OCI-LY7 (cell line): ENCODE data around the gene NCL. TPM values are rescaled to one million over a fixed set of nuclear protein-coding genes. Genes with fewer than 3 reads are reported as not detected.

Experiments
- BruUV-seq: library from RNA; stranded (reverse); fragments of 400-500 nt; replicated peaks from 2 replicates; lab custom pipeline; 2021; lab: Mats Ljungman, UMichigan
- CTCF ChIA-PET: fragments of 300-600 bp; sonication (Branson Sonifier 250); formaldehyde crosslinking; loops from one replicate; lab custom pipeline; 2022; ENCODE audit warnings: antibody characterized with exemption; ENCODE audit not compliant: unreplicated experiment; lab: Charles Lee
- POLR2A ChIA-PET: fragments of 300-600 bp; sonication (Branson Sonifier 250); formaldehyde crosslinking; loops from one replicate; lab custom pipeline; 2022; ENCODE audit warnings: antibody characterized with exemption; lab: Charles Lee
- DNase-seq: peaks from one replicate; pipeline ENCODE4 v3.0.0-alpha.2; 2015; ENCODE audit warnings: low spot score
- H2AFZ ChIP-seq: fragments of 200-600 bp; sonication (generic), shearing (Covaris generic); 2 replicates; pipeline ENCODE4 v1.6.1; 2014; ENCODE audit warnings: mild to moderate bottlenecking, antibody characterized with exemption, low read length, moderate library complexity
- H3K27ac ChIP-seq: fragments of 200-600 bp; sonication (generic); 2 replicates; pipeline ENCODE4 v1.5.1; 2014; ENCODE audit warnings: mixed run types, low read depth, mild to moderate bottlenecking, moderate library complexity, low read length, inconsistent platforms; ENCODE audit not compliant: poor library complexity, severe bottlenecking
- H3K36me3 ChIP-seq: fragments of 200-600 bp; sonication (generic); 2 replicates; pipeline ENCODE4 v1.6.1; 2014; ENCODE audit warnings: mild to moderate bottlenecking, antibody characterized with exemption, low read length, moderate library complexity, mixed read lengths; ENCODE audit not compliant: insufficient read depth
- H3K4me1 ChIP-seq: fragments of 200-600 bp; sonication (generic); 2 replicates; pipeline ENCODE4 v1.5.1; 2014; ENCODE audit warnings: mild to moderate bottlenecking, low read length; ENCODE audit not compliant: insufficient read depth, poor library complexity, severe bottlenecking
- H3K4me2 ChIP-seq: fragments of 200-600 bp; sonication (generic); 2 replicates; pipeline ENCODE4 v1.6.1; 2014; ENCODE audit warnings: mild to moderate bottlenecking, low read length
- H3K4me3 ChIP-seq: fragments of 200-600 bp; sonication (generic); 2 replicates; pipeline ENCODE4 v1.5.1; 2014; ENCODE audit warnings: mild to moderate bottlenecking, low read depth, low read length; ENCODE audit not compliant: poor library complexity, severe bottlenecking
- H3K79me2 ChIP-seq: fragments of 200-600 bp; sonication (generic); 2 replicates; pipeline ENCODE4 v1.6.1; 2016; ENCODE audit warnings: low read depth, mild to moderate bottlenecking, low read length, moderate library complexity, mixed read lengths; ENCODE audit not compliant: insufficient read depth
- H3K9me2 ChIP-seq: fragments of 200-600 bp; sonication (generic); 2 replicates; pipeline ENCODE4 v1.6.1; 2016; ENCODE audit warnings: mild to moderate bottlenecking, low read length, mixed read lengths; ENCODE audit not compliant: insufficient read depth
- H3K9me3 ChIP-seq: fragments of 200-600 bp; sonication (generic); 2 replicates; pipeline ENCODE4 v1.6.1; 2014; ENCODE audit warnings: mild to moderate bottlenecking, mixed run types, low read length, mixed read lengths
- H4K20me1 ChIP-seq: fragments of 200-600 bp; sonication (generic); 2 replicates; pipeline ENCODE4 v1.6.1; 2014; ENCODE audit warnings: mild to moderate bottlenecking, antibody characterized with exemption, low read length, moderate library complexity, mixed read lengths; ENCODE audit not compliant: insufficient read depth
- CTCF ChIP-seq: fragments of 200-600 bp; sonication (generic); conservative IDR thresholded peaks from 2 replicates; pipeline ENCODE4 v1.5.1; 2014; ENCODE audit warnings: mild to moderate bottlenecking, antibody characterized with exemption, low read length, moderate library complexity, mixed read lengths
- EZH2phosphoT487 ChIP-seq: fragments of 200-600 bp; sonication (generic); IDR thresholded peaks from 2 replicates; pipeline ENCODE4 v1.6.1; 2018; ENCODE audit warnings: low read depth, borderline replicate concordance, mild to moderate bottlenecking, mixed run types, antibody characterized with exemption, low read length, moderate library complexity, mixed read lengths
- intact Hi-C: fragments of 100-400 bp; cut with micrococcal nuclease; formaldehyde crosslinking; loops from one replicate; pipeline ENCODE4 v1.10.0; 2022; ENCODE audit not compliant: unreplicated experiment
- total RNA-seq, 2 experiments: library from RNA; depleted of rRNA in 1 of 2; stranded (reverse); fragments of >200 nt in 1 of 2; shearing (Covaris generic) in 1 of 2; gene quantifications; 2 replicates each; pipeline ENCODE4 v1.2.3, GENCODE V29; 2014 to 2022

NCL gene
- total RNA-seq, 2 experiments from 2014 or later = 255 to 1,007 TPM

- no peak overlapping the region for H3K4me2 ChIP-seq
- H3K27ac ChIP-seq = no peak overlapping the region
- ChIA-PET CTCF (no interaction called here), POLR2A (interaction anchor here (0.9 kb wide), 1 partner anchor 15 kb away, joined by 5 read pairs; no protein-coding TSS in a partner anchor)
- no peak overlapping the region for H3K4me3 ChIP-seq
- no peak for DNase-seq
- H2AFZ ChIP-seq = no peak overlapping the region
- intact Hi-C loops = loop anchor here (10.0 kb wide), 2 partner anchors 205 to 245 kb away; no protein-coding TSS in a partner anchor
- TF ChIP-seq EZH2phosphoT487 (no peak), CTCF (no peak)
- no peaks in the 10 kb centered on the region for H3K9me2 ChIP-seq
- H3K9me3 ChIP-seq = no peaks in the 10 kb centered on the region
- H3K4me1 ChIP-seq = peaks cover 7% of the 10 kb centered on the region
- no TSS peak for BruUV-seq
- no peaks in the 10 kb centered on the region for H3K36me3 ChIP-seq
- H3K79me2 ChIP-seq = peaks cover 12% of the 10 kb centered on the region; the same call in 1 of the 2 replicates
- H4K20me1 ChIP-seq = no peaks in the 10 kb centered on the region
Observed at GRCh38 chr2:231469583-231469950, 5.3 kb upstream of the NCL start.

GRCh38 chr2:231467613-231468530 lies 3.6 kb upstream of the NCL start:
- H3K9me2 ChIP-seq = no peaks in the 10 kb centered on the region
- BruUV-seq = no TSS peak
- peaks cover 9% of the 10 kb centered on the region for H3K4me1 ChIP-seq
- CTCF ChIA-PET = interaction anchor here (0.9 kb wide), 1 partner anchor 15 kb away, joined by 4 read pairs; no protein-coding TSS in a partner anchor
- peaks cover 14% of the 10 kb centered on the region for H3K36me3 ChIP-seq
- no peak overlapping the region for H3K27ac ChIP-seq
- POLR2A ChIA-PET = interaction anchor here (0.6 kb wide), 2 partner anchors 135 to 319 kb away, joined by 3 to 4 read pairs; no protein-coding TSS in a partner anchor
- H4K20me1 ChIP-seq = peaks cover 6% of the 10 kb centered on the region
- no peak for DNase-seq
- H2AFZ ChIP-seq = no peak overlapping the region
- TF ChIP-seq CTCF (no peak), EZH2phosphoT487 (no peak)
- H3K79me2 ChIP-seq = peaks cover 27% of the 10 kb centered on the region
- H3K4me3 ChIP-seq = no peak overlapping the region
- no peaks in the 10 kb centered on the region for H3K9me3 ChIP-seq
- no peak overlapping the region for H3K4me2 ChIP-seq
- intact Hi-C loops = loop anchor here (10.0 kb wide), 2 partner anchors 207 to 247 kb away; no protein-coding TSS in a partner anchor
